ENCODE data around the gene PDE7B. TPM values are rescaled to one million over a fixed set of nuclear protein-coding genes. Genes with fewer than 3 reads are reported as not detected.
A peak's percentile ranks its signal among the peaks of the same experiment; 100 is the strongest.

Gene PDE7B
- polyA plus RNA-seq, 1 of the 3 experiments (the other 2 are of a cell fraction): 1.9 TPM

DNA sequence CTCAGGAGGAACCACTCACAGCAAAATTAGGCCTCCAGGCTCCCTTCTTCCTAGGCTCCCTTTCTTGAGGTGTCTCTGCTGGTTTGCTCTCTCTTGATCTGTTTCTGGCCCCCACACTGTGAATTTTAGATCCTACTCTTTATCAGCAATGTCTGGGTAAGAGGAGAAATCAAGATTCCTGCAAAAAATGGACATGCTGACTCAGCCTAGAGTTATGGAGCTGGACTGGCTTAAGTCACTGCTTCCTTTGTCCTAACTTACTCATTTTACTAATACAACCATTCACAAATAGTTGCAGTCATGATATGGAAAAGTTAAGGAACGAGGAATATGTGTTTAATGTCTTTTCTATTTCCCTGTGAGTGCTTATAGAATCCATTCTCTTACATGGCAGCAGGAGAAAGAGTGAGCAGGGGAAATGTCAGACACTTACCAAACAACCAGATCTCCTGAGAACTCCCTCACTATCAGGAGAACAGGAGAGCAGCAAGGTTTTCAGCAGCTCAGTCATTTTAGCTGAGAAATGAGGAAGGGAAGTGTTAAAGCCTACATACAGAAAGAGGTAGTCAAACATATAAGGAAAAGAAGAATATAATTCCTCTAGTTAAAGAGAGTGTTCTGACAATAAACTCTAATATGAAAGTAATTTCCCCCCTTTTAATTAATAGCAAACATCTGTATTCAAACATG is 160.8 kb downstream of the PDE7B start:
- Histone ChIP-seq H3K4me1 (ENCODE audit: control insufficient read depth in 1 of 2, insufficient read depth in 2 of 2, low read depth in 1 of 2, low read length in 1 of 2) (peaks cover 11 to 27% of the 10 kb centered on the region in 2 experiments), H3K9ac (peak overlapping the region; percentile 71), H3K9me2 (no peaks in the 10 kb centered on the region), H3K79me2 (ENCODE audit: insufficient read depth) (no peaks in the 10 kb centered on the region), H3K36me3 (replicated peaks in 1 of 2; ENCODE audit: control insufficient read depth in 1 of 2, insufficient read depth in 2 of 2, low read length in 1 of 2) (no peaks in the 10 kb centered on the region), H4K20me1 (ENCODE audit: insufficient read depth) (no peaks in the 10 kb centered on the region), H3K9me3 (no peaks in the 10 kb centered on the region), H2AFZ (ENCODE audit: low read depth) (peak overlapping the region; percentile 90), H3K27me3 (ENCODE audit: insufficient read depth) (no peaks in the 10 kb centered on the region), H3K27ac (ENCODE audit: low read depth in 2 of 2, low read length in 1 of 2) (peak overlapping the region; percentile 58 to 98; a peak in 3 of 4 replicates), H3K4me3 (ENCODE audit: low read depth in 2 of 2, low read length in 1 of 2) (peak overlapping the region in 1 of 2 experiments; percentile 5; a peak in 1 of 4 replicates), H3F3A (replicated peaks; ENCODE audit: insufficient read depth) (peaks cover 29% of the 10 kb centered on the region), H3K4me2 (peak overlapping the region; percentile 62)
- DNase-seq: no peak
- ChIA-PET CTCF (interaction anchor here (1.3 kb wide), 1 partner anchor 20 kb away, joined by 4 read pairs; no protein-coding TSS in a partner anchor), POLR2A (no interaction called here)
- 13% methylated on average over 1 of the region's 1 CpG for WGBS (ENCODE audit: low lambda C conversion rate)
- TF ChIP-seq MEF2A (IDR thresholded peaks at IDR 0.05; ENCODE audit: borderline replicate concordance, low read depth) (no peak), SMC3 (IDR thresholded peaks at IDR 0.05; ENCODE audit: low read depth, low read length) (no peak), ELF1 (IDR thresholded peaks at IDR 0.05) (no peak), MXI1 (IDR thresholded peaks at IDR 0.05; ENCODE audit: low read depth, low read length) (no peak), SIN3A (IDR thresholded peaks at IDR 0.05; ENCODE audit: borderline replicate concordance, low read depth, low read length) (no peak), GATA2 (CRISPR knock-in tag; IDR thresholded peaks at IDR 0.05) (no peak), FOXM1 (IDR thresholded peaks at IDR 0.05; ENCODE audit: low read depth) (no peak), TCF12 (IDR thresholded peaks at IDR 0.05) (peak; percentile 55), NFIC (IDR thresholded peaks at IDR 0.05; ENCODE audit: borderline replicate concordance) (peak; percentile 41; the same call in 1 of the 2 replicates), TAF1 (IDR thresholded peaks at IDR 0.05; ENCODE audit: borderline replicate concordance, low read depth, low read length) (peak; percentile 22; the same call in 1 of the 2 replicates), RXRA (IDR thresholded peaks at IDR 0.05; ENCODE audit: borderline replicate concordance, low read depth) (no peak), REST (IDR thresholded peaks at IDR 0.05; ENCODE audit: low read depth, low read length) (no peak), FOSL2 (IDR thresholded peaks at IDR 0.05; ENCODE audit: borderline replicate concordance, low read depth) (peak; percentile 72), GABPA (IDR thresholded peaks at IDR 0.05; ENCODE audit: low read depth) (no peak), RFX5 (IDR thresholded peaks at IDR 0.05; ENCODE audit: low read length) (no peak), RCOR1 (IDR thresholded peaks at IDR 0.05; ENCODE audit: low read length) (no peak), POLR2AphosphoS5 (IDR thresholded peaks at IDR 0.05; ENCODE audit: low read depth, low read length) (no peak), EZH2phosphoT487 (IDR thresholded peaks at IDR 0.05; ENCODE audit: borderline replicate concordance, low read depth) (no peak), EP300 (IDR thresholded peaks at IDR 0.05; ENCODE audit: borderline replicate concordance in 1 of 2, low read depth in 1 of 2, low read length in 1 of 2) (no peak)
- TF ChIP-seq, protein P1, sequence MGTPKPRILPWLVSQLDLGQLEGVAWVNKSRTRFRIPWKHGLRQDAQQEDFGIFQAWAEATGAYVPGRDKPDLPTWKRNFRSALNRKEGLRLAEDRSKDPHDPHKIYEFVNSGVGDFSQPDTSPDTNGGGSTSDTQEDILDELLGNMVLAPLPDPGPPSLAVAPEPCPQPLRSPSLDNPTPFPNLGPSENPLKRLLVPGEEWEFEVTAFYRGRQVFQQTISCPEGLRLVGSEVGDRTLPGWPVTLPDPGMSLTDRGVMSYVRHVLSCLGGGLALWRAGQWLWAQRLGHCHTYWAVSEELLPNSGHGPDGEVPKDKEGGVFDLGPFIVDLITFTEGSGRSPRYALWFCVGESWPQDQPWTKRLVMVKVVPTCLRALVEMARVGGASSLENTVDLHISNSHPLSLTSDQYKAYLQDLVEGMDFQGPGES (IDR thresholded peaks at IDR 0.05; ENCODE audit: low read depth, low read length): no peak
- TF ChIP-seq, protein P2, sequence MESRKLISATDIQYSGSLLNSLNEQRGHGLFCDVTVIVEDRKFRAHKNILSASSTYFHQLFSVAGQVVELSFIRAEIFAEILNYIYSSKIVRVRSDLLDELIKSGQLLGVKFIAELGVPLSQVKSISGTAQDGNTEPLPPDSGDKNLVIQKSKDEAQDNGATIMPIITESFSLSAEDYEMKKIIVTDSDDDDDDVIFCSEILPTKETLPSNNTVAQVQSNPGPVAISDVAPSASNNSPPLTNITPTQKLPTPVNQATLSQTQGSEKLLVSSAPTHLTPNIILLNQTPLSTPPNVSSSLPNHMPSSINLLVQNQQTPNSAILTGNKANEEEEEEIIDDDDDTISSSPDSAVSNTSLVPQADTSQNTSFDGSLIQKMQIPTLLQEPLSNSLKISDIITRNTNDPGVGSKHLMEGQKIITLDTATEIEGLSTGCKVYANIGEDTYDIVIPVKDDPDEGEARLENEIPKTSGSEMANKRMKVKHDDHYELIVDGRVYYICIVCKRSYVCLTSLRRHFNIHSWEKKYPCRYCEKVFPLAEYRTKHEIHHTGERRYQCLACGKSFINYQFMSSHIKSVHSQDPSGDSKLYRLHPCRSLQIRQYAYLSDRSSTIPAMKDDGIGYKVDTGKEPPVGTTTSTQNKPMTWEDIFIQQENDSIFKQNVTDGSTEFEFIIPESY (IDR thresholded peaks at IDR 0.05; ENCODE audit: borderline replicate concordance, low read depth): no peak
- TF ChIP-seq, protein P3, sequence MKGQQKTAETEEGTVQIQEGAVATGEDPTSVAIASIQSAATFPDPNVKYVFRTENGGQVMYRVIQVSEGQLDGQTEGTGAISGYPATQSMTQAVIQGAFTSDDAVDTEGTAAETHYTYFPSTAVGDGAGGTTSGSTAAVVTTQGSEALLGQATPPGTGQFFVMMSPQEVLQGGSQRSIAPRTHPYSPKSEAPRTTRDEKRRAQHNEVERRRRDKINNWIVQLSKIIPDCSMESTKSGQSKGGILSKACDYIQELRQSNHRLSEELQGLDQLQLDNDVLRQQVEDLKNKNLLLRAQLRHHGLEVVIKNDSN (IDR thresholded peaks at IDR 0.05; ENCODE audit: borderline replicate concordance, low read depth): no peak
- TF ChIP-seq, protein P4, sequence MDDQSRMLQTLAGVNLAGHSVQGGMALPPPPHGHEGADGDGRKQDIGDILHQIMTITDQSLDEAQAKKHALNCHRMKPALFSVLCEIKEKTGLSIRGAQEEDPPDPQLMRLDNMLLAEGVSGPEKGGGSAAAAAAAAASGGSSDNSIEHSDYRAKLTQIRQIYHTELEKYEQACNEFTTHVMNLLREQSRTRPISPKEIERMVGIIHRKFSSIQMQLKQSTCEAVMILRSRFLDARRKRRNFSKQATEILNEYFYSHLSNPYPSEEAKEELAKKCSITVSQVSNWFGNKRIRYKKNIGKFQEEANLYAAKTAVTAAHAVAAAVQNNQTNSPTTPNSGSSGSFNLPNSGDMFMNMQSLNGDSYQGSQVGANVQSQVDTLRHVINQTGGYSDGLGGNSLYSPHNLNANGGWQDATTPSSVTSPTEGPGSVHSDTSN (IDR thresholded peaks at IDR 0.05): no peak
- TF ChIP-seq, protein P5, sequence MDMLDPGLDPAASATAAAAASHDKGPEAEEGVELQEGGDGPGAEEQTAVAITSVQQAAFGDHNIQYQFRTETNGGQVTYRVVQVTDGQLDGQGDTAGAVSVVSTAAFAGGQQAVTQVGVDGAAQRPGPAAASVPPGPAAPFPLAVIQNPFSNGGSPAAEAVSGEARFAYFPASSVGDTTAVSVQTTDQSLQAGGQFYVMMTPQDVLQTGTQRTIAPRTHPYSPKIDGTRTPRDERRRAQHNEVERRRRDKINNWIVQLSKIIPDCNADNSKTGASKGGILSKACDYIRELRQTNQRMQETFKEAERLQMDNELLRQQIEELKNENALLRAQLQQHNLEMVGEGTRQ (IDR thresholded peaks at IDR 0.05; ENCODE audit: borderline replicate concordance, low read depth, low read length): no peak

Measured in SK-N-SH (cell line).